ENCODE measurements around the gene COA7. TPM values are rescaled to one million over a fixed set of nuclear protein-coding genes. Genes with fewer than 3 reads are reported as not detected.

The COA7 gene
- total RNA-seq, 1 experiment from 2014 or later = 43.7 TPM

- CTCF ChIA-PET = no interaction called here
- TF ChIP-seq ESRRA (CRISPR knock-in tag; IDR thresholded peaks at IDR 0.05; ENCODE audit: borderline replicate concordance) (no peak), FOXP4 (CRISPR knock-in tag; IDR thresholded peaks at IDR 0.05) (no peak), TCF7 (CRISPR knock-in tag; IDR thresholded peaks at IDR 0.05; ENCODE audit: low read depth) (no peak), CBFB (CRISPR knock-in tag; IDR thresholded peaks at IDR 0.05; ENCODE audit: low read depth) (no peak), ZNF219 (CRISPR knock-in tag; IDR thresholded peaks at IDR 0.05; ENCODE audit: borderline replicate concordance) (no peak)
- DNase-seq (ENCODE audit: low spot score) = no peak
- POLR2A ChIA-PET = no interaction called here
- Mint-ChIP-seq H3K36me3 (peaks cover 39% of the 10 kb centered on the region), H3K27ac (no peak overlapping the region), H3K9me3 (peaks cover 7% of the 10 kb centered on the region), H3K27me3 (ENCODE audit: low read depth) (no peaks in the 10 kb centered on the region), H3K4me3 (no peak overlapping the region), H3K4me1 (peaks cover 14% of the 10 kb centered on the region)
- ATAC-seq = no peak
Observed at GRCh38 chr1:52684545-52684944, 13.6 kb downstream of the COA7 start.

- Mint-ChIP-seq H3K4me1 (peaks cover 23% of the 10 kb centered on the region), H3K27me3 (ENCODE audit: low read depth) (no peaks in the 10 kb centered on the region), H3K4me3 (no peak overlapping the region), H3K27ac (no peak overlapping the region), H3K36me3 (peaks cover 31% of the 10 kb centered on the region), H3K9me3 (peaks cover 7% of the 10 kb centered on the region)
- DNase-seq (ENCODE audit: low spot score) (no peak), ATAC-seq (no peak)
- ChIA-PET CTCF (no interaction called here), POLR2A (interaction anchor here (0.7 kb wide), 1 partner anchor 130 kb away, joined by 4 read pairs; the partner anchor contains the start of gene TUT4)
- TF ChIP-seq GABPB1 (CRISPR knock-in tag; IDR thresholded peaks at IDR 0.05) (no peak), KAT7 (CRISPR knock-in tag; IDR thresholded peaks at IDR 0.05; ENCODE audit: borderline replicate concordance) (no peak), TCF7 (CRISPR knock-in tag; IDR thresholded peaks at IDR 0.05; ENCODE audit: low read depth) (no peak), PRRX2 (CRISPR knock-in tag; IDR thresholded peaks at IDR 0.05) (no peak), SP1 (CRISPR knock-in tag; conservative IDR thresholded peaks at IDR 0.05) (no peak), ZNF219 (CRISPR knock-in tag; IDR thresholded peaks at IDR 0.05; ENCODE audit: borderline replicate concordance) (no peak), ZNF317 (CRISPR knock-in tag; IDR thresholded peaks at IDR 0.05; ENCODE audit: borderline replicate concordance, low read depth) (no peak), ZNF396 (CRISPR knock-in tag; IDR thresholded peaks at IDR 0.05; ENCODE audit: borderline replicate concordance) (no peak), ESRRA (CRISPR knock-in tag; IDR thresholded peaks at IDR 0.05; ENCODE audit: borderline replicate concordance) (no peak), TEAD4 (CRISPR knock-in tag; IDR thresholded peaks at IDR 0.05) (no peak), STAT6 (CRISPR knock-in tag; conservative IDR thresholded peaks at IDR 0.05; ENCODE audit: low read depth) (no peak), ZNF423 (CRISPR knock-in tag; IDR thresholded peaks at IDR 0.05) (no peak), ZNF281 (CRISPR knock-in tag; IDR thresholded peaks at IDR 0.05) (no peak), MAX (CRISPR knock-in tag; IDR thresholded peaks at IDR 0.05) (no peak), CREB1 (CRISPR knock-in tag; IDR thresholded peaks at IDR 0.05) (no peak), ZNF232 (CRISPR knock-in tag; IDR thresholded peaks at IDR 0.05) (no peak), JAZF1 (CRISPR knock-in tag; IDR thresholded peaks at IDR 0.05) (no peak), ATF3 (CRISPR knock-in tag; conservative IDR thresholded peaks at IDR 0.05) (no peak), TEAD1 (CRISPR knock-in tag; IDR thresholded peaks at IDR 0.05) (no peak), ZNF532 (CRISPR knock-in tag; IDR thresholded peaks at IDR 0.05; ENCODE audit: borderline replicate concordance) (no peak)
Observed at GRCh38 chr1:52683367-52683940, 14.7 kb downstream of the COA7 start.
